Endodermal cell (in vitro differentiated cells): Measurements from ENCODE around the gene TRMT5. TPM values are rescaled to one million over a fixed set of nuclear protein-coding genes. Genes with fewer than 3 reads are reported as not detected.
A peak's percentile ranks its signal among the peaks of the same experiment; 100 is the strongest.

Experiments used
- DNase-seq: peaks from one replicate; pipeline ENCODE4 v3.0.0-alpha.2; 2017
- H3K27ac ChIP-seq: 2 replicates; pipeline ENCODE4 v1.5.1; 2013; ENCODE audit warnings: mild to moderate bottlenecking, low read depth, low read length, moderate library complexity
- H3K27me3 ChIP-seq: 2 replicates; pipeline ENCODE4 v1.6.1; 2013; ENCODE audit warnings: mild to moderate bottlenecking, low read length, moderate library complexity; ENCODE audit not compliant: insufficient read depth, control insufficient read depth, poor library complexity, severe bottlenecking
- H3K36me3 ChIP-seq: 2 replicates; pipeline ENCODE4 v1.7.0; 2013; ENCODE audit warnings: mild to moderate bottlenecking, low read length, moderate library complexity; ENCODE audit not compliant: control insufficient read depth, insufficient read depth
- H3K4me1 ChIP-seq: one replicate; pipeline ENCODE4 v1.7.0; 2013; ENCODE audit warnings: low read length; ENCODE audit not compliant: control insufficient read depth, insufficient read depth
- H3K4me3 ChIP-seq: 2 replicates; pipeline ENCODE4 v1.5.1; 2013; ENCODE audit warnings: mild to moderate bottlenecking, low read length, moderate library complexity
- H3K9ac ChIP-seq: 2 replicates; pipeline ENCODE4 v1.6.1; 2013; ENCODE audit warnings: mild to moderate bottlenecking, low read length, moderate library complexity; ENCODE audit not compliant: poor library complexity, severe bottlenecking; ENCODE audit errors: extremely low read depth
- H3K9me3 ChIP-seq: 2 replicates; pipeline ENCODE4 v1.6.1; 2013; ENCODE audit warnings: mild to moderate bottlenecking, low read length, moderate library complexity; ENCODE audit not compliant: control insufficient read depth
- H3K27ac Mint-ChIP-seq: 2 replicates; pipeline ENCODE4 v1.8.0; 2020; ENCODE audit warnings: mixed read lengths
- H3K27me3 Mint-ChIP-seq: 2 replicates; pipeline ENCODE4 v1.8.0; 2021; ENCODE audit warnings: mild to moderate bottlenecking, mixed read lengths; ENCODE audit not compliant: insufficient read depth
- H3K36me3 Mint-ChIP-seq: 2 replicates; pipeline ENCODE4 v1.8.0; 2020; ENCODE audit warnings: low read depth, mixed read lengths
- H3K4me1 Mint-ChIP-seq: 2 replicates; pipeline ENCODE4 v1.8.0; 2020; ENCODE audit warnings: mixed read lengths
- H3K4me3 Mint-ChIP-seq: 2 replicates; pipeline ENCODE4 v1.8.0; 2020; ENCODE audit warnings: mild to moderate bottlenecking, moderate library complexity, mixed read lengths
- H3K9me3 Mint-ChIP-seq: 2 replicates; pipeline ENCODE4 v1.8.0; 2020; ENCODE audit warnings: mild to moderate bottlenecking, mixed read lengths
- WGBS, 2 experiments: methylation state at CpG; one replicate each; pipeline versions ENCODE4 v1.1.5 to v1.1.7; 2013; ENCODE audit warnings: missing lambda C conversion rate in 2 of 2, mixed read lengths in 1 of 2; ENCODE audit not compliant: insufficient coverage in 1 of 2, insufficient read length in 1 of 2; 5-methylcytosine and 5-hydroxymethylcytosine counted together
- total RNA-seq, 2 donors: library from RNA; stranded (reverse); fragmentation: NEBNext Ultra II Directional in 1 of 2; extraction: Animal tissue kit (Norgen Biotek cat#: 25700) in 1 of 2; gene quantifications; 2 replicates in 1 of 2; 3 replicates in 1 of 2; pipeline ENCODE4 v1.2.1, GENCODE V29; 2021
- TF ChIP-seq, protein P1 (sequence below): fragments of 200-600 bp; sonication (generic); conservative IDR thresholded peaks from 2 replicates; pipeline ENCODE4 v1.5.0; 2021; ENCODE audit warnings: antibody characterized with exemption, mild to moderate bottlenecking

The TRMT5 gene
- total RNA-seq, 2 donors from 2014 or later, result 18.4 to 19.8 TPM

GRCh38 chr14:60965402-60965801, 15.5 kb downstream of the TRMT5 start:
- Histone ChIP-seq H3K27ac (no peak overlapping the region), H3K4me3 (no peak overlapping the region), H3K9ac (no peak overlapping the region), H3K9me3 (no peaks in the 10 kb centered on the region), H3K4me1 (no peaks in the 10 kb centered on the region), H3K36me3 (no peaks in the 10 kb centered on the region), H3K27me3 (no peaks in the 10 kb centered on the region)
- Mint-ChIP-seq H3K27me3 (no peaks in the 10 kb centered on the region), H3K4me3 (no peak overlapping the region), H3K4me1 (no peaks in the 10 kb centered on the region), H3K36me3 (no peaks in the 10 kb centered on the region), H3K9me3 (no peaks in the 10 kb centered on the region), H3K27ac (no peak overlapping the region)
- no peak for DNase-seq
- TF ChIP-seq, protein P1, sequence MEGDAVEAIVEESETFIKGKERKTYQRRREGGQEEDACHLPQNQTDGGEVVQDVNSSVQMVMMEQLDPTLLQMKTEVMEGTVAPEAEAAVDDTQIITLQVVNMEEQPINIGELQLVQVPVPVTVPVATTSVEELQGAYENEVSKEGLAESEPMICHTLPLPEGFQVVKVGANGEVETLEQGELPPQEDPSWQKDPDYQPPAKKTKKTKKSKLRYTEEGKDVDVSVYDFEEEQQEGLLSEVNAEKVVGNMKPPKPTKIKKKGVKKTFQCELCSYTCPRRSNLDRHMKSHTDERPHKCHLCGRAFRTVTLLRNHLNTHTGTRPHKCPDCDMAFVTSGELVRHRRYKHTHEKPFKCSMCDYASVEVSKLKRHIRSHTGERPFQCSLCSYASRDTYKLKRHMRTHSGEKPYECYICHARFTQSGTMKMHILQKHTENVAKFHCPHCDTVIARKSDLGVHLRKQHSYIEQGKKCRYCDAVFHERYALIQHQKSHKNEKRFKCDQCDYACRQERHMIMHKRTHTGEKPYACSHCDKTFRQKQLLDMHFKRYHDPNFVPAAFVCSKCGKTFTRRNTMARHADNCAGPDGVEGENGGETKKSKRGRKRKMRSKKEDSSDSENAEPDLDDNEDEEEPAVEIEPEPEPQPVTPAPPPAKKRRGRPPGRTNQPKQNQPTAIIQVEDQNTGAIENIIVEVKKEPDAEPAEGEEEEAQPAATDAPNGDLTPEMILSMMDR, result no peak

GRCh38 chr14:60964904-60965303, 16.0 kb downstream of the TRMT5 start:
- Histone ChIP-seq H3K9me3 (no peaks in the 10 kb centered on the region), H3K27ac (no peak overlapping the region), H3K36me3 (no peaks in the 10 kb centered on the region), H3K27me3 (no peaks in the 10 kb centered on the region), H3K9ac (no peak overlapping the region), H3K4me3 (no peak overlapping the region), H3K4me1 (no peaks in the 10 kb centered on the region)
- no peak overlapping the region for H3K27ac Mint-ChIP-seq
- H3K4me3 Mint-ChIP-seq, result no peak overlapping the region
- TF ChIP-seq, protein P1, result no peak
- 78 to 97% methylated on average over 1 to 2 of the region's 2 CpGs for WGBS, 2 experiments
- DNase-seq, result no peak
- H3K27me3 Mint-ChIP-seq, result no peaks in the 10 kb centered on the region
- no peaks in the 10 kb centered on the region for H3K4me1 Mint-ChIP-seq
- no peaks in the 10 kb centered on the region for H3K36me3 Mint-ChIP-seq
- no peaks in the 10 kb centered on the region for H3K9me3 Mint-ChIP-seq

DNA sequence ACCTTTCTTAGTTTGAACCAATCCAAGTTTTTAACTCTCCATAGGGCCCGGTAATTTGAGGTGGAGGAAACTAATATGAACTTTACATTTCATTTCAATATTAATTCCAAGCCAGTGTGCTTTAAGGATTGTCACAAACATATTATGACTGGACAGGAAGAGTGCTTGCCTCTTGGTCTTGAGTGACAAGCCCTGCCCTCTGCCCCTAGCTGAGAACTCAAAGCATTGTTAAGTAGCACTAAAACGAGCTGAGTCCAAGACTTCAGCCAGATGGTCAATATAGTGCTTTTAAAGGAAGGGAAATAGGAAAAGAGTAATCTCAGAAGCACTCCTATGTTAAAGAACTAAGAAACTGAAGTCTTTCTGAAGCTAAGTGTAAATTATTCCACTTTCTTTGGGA, 17.1 kb downstream of the TRMT5 start:
- TF ChIP-seq, protein P1, result no peak
- H3K9me3 Mint-ChIP-seq, result peaks cover 7% of the 10 kb centered on the region
- no peaks in the 10 kb centered on the region for H3K4me1 ChIP-seq
- H3K27ac Mint-ChIP-seq, result no peak overlapping the region
- H3K4me1 Mint-ChIP-seq, result no peaks in the 10 kb centered on the region
- H3K27me3 ChIP-seq, result no peaks in the 10 kb centered on the region
- H3K9ac ChIP-seq, result no peak overlapping the region
- no peaks in the 10 kb centered on the region for H3K27me3 Mint-ChIP-seq
- peaks cover 6% of the 10 kb centered on the region for H3K36me3 Mint-ChIP-seq
- H3K36me3 ChIP-seq, result no peaks in the 10 kb centered on the region
- peak overlapping the region; percentile 62 for H3K27ac ChIP-seq
- no peak overlapping the region for H3K4me3 Mint-ChIP-seq
- DNase-seq, result no peak
- WGBS, 2 experiments, result 50 to 63% methylated on average over 1 of the region's 2 CpGs
- no peaks in the 10 kb centered on the region for H3K9me3 ChIP-seq
- no peak overlapping the region for H3K4me3 ChIP-seq
